HL-60/S4 treated with phorbol 12-myristate 13-acetate at 8.2 ng/mL for 4 days and 3 days (cell line): ENCODE measurements around the gene NCEH1.
"Not testable (repeated sequence)": the region's sequence is repeated elsewhere in the genome, so short reads cannot be mapped to it uniquely, and the experiment has no call there.

Experiments
- in situ Hi-C: fragments of 300-500 bp; cut with MboI; formaldehyde crosslinking; loops from 2 replicates; pipeline ENCODE4 v1.15.0; 2022; ENCODE audit warnings: low sequenced_read_pairs

The NCEH1 gene

GRCh38 chr3:172676196-172676922, 34.5 kb downstream of the NCEH1 start:
- in situ Hi-C loops = no loop called here

DNA sequence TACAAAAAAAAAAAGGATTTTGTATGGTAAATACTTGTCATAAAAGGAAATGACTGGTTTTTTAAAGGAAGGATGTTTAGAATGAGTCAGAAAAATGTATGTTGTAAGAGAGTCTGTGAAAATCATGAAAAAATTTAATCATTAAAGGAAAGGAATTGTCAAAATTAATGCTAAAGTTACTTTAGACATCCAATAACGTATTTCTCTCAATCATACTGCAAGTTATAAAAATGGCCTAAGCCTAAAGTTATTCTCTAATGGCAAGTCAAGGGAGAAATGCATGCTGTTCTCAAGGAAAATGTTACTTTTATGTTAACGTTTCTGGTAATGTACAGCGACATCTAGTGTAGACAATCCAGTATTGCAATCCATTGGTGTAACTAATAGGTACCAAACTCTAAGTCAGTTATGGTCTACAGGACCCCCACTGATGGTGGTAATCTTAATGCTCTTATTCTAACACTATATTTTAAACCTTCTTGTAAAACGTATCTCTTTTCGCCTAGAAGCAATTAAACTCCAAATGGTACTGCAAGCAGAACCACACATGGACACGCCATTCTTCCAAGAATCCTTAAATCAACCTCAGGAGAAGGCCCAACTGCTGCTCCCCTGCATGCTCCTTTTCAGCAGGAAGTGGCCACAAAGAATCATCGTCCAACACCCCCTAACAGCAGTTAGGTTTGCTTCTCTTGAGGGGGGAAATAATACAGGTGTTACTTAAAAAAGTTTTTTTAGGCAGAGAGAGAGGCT, 35.2 kb downstream of the NCEH1 start:
- in situ Hi-C loops = no loop called here

DNA sequence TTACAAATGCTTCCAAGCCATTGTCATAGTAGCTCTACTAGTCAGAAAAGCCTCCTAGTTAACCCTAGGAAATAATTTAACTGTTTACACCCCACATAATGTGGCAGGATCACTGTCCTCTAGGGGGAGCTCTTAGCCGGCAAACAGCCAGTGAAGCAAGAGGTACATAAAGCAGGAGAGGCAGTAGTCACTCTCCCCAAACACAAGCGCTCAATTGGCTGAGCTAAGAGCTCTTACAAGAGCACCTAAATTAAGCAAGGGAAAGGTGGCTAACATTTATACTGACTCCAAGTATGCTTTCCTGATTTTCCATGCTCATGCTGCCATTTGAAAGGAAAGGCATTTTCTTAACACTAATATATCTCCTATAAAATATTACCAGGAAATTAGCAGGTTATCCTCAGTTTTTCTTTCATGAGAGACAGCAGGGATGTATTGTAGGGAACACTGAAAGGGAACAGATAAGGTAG, 37.6 kb downstream of the NCEH1 start:
- in situ Hi-C loops = no loop called here

DNA sequence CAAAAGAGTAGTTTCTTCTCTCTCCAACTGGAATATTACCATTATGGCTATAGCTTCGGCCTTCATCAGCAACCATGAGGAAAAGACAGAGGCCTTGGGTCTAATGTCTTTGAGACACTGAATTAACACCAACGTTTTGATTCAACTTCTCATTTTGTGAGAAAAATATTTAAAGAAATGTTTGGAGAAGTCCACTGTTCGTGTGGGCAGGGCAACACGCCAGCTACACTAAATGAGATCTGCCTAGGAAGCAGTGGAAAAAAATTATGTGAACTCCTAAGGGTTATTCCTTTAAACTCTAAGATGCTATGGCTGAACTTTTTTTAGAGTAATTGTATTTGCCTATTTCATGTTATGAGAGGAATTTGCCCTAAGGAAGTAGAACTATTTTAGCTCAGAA, 41.8 kb downstream of the NCEH1 start:
- in situ Hi-C loops = no loop called here

DNA sequence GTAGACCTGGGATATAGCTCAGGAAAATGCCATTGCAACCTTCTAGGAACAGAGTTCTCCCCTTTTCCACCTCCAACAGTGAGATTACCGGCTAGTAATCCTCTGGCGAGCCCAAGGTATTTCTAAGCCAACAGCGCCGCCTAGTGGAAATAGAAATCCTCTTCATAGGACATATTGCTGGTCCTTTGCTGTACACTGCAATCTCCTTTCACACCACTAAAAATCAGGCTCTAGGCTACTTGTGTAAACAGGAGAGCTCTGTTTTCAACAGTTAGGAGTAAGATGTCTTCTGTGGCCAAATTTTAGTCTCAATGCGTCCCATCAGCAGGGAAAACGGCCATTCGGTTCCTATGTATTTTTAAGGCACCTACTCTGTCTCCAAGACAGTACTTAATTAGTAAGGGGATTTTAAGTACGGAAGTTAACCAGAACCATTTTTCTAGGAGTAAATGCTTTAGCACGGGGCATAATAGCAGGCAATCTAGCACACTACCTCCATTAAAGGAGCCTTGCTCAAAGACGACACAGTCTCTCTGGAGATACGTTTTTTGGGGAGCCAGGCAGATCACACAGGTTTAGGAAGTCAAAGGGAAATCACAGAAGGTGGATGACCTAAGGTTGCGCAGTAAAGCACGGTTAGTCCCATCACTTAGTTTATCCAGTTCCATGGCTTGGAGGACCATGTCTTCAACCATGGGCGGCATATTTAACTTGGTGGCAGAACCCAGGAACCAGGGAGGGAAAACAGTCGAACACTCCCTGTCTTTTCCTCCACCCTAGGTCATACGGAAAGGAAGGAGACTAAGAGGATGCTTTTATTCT, 43.8 kb downstream of the NCEH1 start:
- in situ Hi-C loops = no loop called here

- in situ Hi-C loops = no loop called here
Measured at GRCh38 chr3:172666181-172666872, 44.5 kb downstream of the NCEH1 start.

DNA sequence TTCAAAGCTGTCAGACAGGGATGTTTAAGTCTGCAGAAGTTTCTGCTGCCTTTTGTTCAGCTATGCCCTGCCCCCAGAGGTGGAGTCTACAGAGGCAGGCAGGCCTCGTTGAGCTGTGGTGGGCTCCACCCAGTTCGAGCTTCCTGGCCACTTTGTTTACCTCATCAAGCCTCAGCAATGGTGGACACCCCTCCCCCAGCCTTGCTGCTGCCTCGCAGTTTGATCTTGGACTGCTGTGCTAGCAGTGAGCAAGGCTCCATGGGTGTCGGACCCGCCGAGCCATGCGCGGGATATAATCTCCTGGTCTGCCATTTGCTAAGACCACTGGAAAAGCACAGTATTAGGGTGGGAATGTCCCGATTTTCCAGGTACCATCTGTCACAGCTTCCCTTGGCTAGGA, 45.4 kb downstream of the NCEH1 start:
- in situ Hi-C loops = not testable (repeated sequence)

DNA sequence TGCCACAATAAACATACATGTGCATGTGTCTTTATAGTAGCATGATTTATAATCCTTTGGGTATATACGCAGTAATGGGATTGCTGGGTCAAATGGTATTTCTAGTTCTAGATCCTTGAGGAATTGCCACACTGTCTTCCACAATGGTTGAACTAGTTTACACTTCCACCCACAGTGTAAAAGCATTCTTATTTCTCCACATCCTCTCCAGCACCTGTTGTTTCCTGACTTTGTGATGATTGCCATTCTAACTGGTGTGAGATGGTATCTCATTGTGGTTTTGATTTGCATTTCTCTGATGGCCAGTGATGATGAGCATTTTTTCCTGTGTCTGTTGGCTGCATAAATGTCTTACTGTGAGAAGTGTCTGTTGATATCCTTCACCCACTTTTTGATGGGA, 50.4 kb downstream of the NCEH1 start:
- in situ Hi-C loops = not testable (repeated sequence)

- in situ Hi-C loops = no loop called here
Measured at GRCh38 chr3:172659246-172660002, 51.4 kb downstream of the NCEH1 start.

DNA sequence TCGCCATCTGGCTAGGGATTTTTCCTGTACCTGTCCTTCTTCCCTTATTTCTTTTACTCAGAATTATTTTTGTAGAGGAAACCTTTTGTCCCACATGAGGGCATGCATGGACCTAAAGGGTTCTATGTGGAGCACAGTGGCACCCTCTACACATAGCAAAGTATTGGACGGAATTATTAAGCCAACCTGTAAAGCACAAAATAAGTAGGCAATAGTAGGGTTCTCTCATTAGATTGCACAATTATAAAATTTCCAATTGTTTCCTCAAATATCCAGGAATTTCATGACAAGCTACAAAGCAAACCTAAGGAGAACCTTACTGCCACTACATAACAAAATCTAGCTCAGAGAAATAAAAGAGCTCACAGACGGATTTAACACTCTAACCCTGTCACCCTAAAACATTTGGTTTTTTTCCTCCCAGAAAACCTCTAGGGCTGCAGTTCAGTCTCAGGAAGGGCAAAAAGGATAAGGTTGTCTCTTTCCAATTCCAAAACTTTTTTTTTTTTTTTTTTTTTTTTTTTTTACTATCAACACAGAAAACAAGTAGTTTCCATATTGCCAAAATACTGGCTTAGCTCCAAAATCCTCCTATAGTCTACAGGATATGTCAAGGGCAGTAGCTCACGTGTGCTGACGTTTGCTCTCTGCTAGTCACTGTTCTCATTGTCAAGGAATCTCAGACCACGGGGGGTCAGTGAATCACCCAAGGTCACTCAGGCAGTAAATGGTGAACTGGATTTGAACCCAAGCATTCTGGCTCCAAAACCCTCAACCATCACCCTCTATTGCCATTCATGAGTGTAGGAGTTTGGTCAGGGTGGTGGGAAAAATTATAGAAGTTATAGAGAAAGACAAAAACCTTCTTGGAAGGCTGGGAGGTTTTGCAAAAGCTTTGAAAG, 52.3 kb downstream of the NCEH1 start:
- in situ Hi-C loops = no loop called here

GRCh38 chr3:172656602-172657001, 54.3 kb downstream of the NCEH1 start:
- in situ Hi-C loops = no loop called here

GRCh38 chr3:172655388-172655787, 55.5 kb downstream of the NCEH1 start:
- in situ Hi-C loops = no loop called here

- in situ Hi-C loops = no loop called here
Measured at GRCh38 chr3:172654470-172654869, 56.4 kb downstream of the NCEH1 start.

GRCh38 chr3:172653004-172653572, 57.8 kb downstream of the NCEH1 start:
- in situ Hi-C loops = no loop called here

- in situ Hi-C loops = no loop called here
Measured at GRCh38 chr3:172651936-172652625, 58.8 kb downstream of the NCEH1 start.

GRCh38 chr3:172649987-172650386, 60.9 kb downstream of the NCEH1 start:
- in situ Hi-C loops = no loop called here

GRCh38 chr3:172648747-172649146, 62.1 kb downstream of the NCEH1 start:
- in situ Hi-C loops = no loop called here

DNA sequence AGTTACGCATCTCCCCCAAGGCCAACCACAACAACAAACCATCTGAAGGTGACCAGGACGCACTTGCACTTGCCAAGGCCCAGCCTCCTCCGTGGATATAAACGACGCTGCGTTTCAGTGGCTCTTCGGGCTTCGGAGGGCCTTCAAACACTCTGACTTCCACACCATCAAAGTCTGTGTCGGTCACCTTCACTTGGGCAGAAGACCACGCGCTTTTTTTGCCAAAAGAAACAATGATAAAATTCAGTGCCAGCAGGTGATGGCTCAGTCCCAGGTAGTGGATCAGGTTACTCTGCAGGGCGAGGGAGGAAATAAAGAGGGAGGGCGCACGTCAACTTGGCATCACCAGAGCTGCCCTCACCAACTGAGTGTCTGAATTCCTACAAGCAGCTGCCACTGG, 63.0 kb downstream of the NCEH1 start:
- in situ Hi-C loops = no loop called here
